ENCODE measurements around the gene ZNF605.
"Not testable (repeated sequence)": the region's sequence is repeated elsewhere in the genome, so short reads cannot be mapped to it uniquely, and the experiment has no call there.

DNA sequence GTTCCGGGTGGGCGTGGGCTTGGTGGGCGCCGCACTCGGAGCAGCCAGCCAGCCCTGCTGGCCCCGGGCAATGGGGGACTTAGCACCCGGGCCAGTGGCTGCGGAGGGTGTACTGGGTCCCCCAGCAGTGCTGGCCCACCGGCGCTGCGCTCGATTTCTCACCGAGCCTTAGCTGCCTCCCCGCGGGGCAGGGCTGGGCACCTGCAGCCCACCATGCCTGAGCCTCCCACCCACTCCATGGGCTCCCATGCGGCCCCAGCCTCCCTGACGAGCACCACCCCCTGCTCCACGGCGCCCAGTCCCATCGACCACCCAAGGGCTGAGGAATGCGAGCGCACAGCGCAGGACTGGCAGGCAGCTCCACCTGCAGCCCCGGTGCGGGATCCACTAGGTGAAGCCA is 17.3 kb downstream of the ZNF605 start:
- TF ChIP-seq, protein P1, sequence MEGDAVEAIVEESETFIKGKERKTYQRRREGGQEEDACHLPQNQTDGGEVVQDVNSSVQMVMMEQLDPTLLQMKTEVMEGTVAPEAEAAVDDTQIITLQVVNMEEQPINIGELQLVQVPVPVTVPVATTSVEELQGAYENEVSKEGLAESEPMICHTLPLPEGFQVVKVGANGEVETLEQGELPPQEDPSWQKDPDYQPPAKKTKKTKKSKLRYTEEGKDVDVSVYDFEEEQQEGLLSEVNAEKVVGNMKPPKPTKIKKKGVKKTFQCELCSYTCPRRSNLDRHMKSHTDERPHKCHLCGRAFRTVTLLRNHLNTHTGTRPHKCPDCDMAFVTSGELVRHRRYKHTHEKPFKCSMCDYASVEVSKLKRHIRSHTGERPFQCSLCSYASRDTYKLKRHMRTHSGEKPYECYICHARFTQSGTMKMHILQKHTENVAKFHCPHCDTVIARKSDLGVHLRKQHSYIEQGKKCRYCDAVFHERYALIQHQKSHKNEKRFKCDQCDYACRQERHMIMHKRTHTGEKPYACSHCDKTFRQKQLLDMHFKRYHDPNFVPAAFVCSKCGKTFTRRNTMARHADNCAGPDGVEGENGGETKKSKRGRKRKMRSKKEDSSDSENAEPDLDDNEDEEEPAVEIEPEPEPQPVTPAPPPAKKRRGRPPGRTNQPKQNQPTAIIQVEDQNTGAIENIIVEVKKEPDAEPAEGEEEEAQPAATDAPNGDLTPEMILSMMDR (IDR thresholded peaks at IDR 0.05): not testable (repeated sequence)
- not testable (repeated sequence) for TF ChIP-seq POLR2A (IDR thresholded peaks at IDR 0.05)

Measured in uterus (tissue), 2 donors.